ENCODE results near the gene TNFRSF1B. TPM values are rescaled to one million over a fixed set of nuclear protein-coding genes. Genes with fewer than 3 reads are reported as not detected.

The TNFRSF1B gene
- total RNA-seq, 1 experiment from 2014 or later, result 0.61 TPM

- no peak overlapping the region for H3K4me3 ChIP-seq (replicated peaks in 1 of 2; ENCODE audit: low read depth in 1 of 2, low read length in 2 of 2)
- no peak overlapping the region for H3K27ac ChIP-seq (ENCODE audit: low read depth, low read length)
- H3K27me3 ChIP-seq (ENCODE audit: insufficient read depth, low read length), result no peaks in the 10 kb centered on the region
- CTCF ChIA-PET, result no interaction called here
- DNase-seq (ENCODE audit: low read depth, low spot score), result no peak
- POLR2A ChIA-PET, result no interaction called here
- no TSS peak for BruUV-seq (replicated peaks)
- H3K9me3 ChIP-seq (ENCODE audit: control insufficient read depth in 1 of 2, insufficient read depth in 1 of 2, low read depth in 1 of 2, low read length in 2 of 2), result no peaks in the 10 kb centered on the region
- H3K36me3 ChIP-seq (ENCODE audit: control insufficient read depth in 1 of 2, insufficient read depth in 2 of 2, low read length in 2 of 2), result no peaks in the 10 kb centered on the region
- TF ChIP-seq CBX3 (IDR thresholded peaks at IDR 0.05; ENCODE audit: low read depth), result no peak
- TF ChIP-seq ELF1 (IDR thresholded peaks at IDR 0.05; ENCODE audit: borderline replicate concordance, low read depth), result no peak
- TF ChIP-seq ZFX (IDR thresholded peaks at IDR 0.05), result no peak
- no peak for TF ChIP-seq EZH2 (IDR thresholded peaks at IDR 0.05)
- no peak for TF ChIP-seq TCF7L2 (IDR thresholded peaks at IDR 0.05; ENCODE audit: borderline replicate concordance, extremely low read depth, insufficient read depth, insufficient read length)
- no peak overlapping the region for H3K9ac ChIP-seq (ENCODE audit: low read length)
- ATAC-seq, result no peak
- peaks cover under 1 to 30% of the 10 kb centered on the region in 2 experiments for H3K4me1 ChIP-seq (ENCODE audit: control insufficient read depth in 1 of 2, insufficient read depth in 2 of 2, low read length in 2 of 2)
- RAD21 ChIA-PET (ENCODE audit: low non-redundant PET in 1 of 2, low total read pairs in 2 of 2, uncharacterized antibody in 2 of 2, unreplicated experiment in 2 of 2), result no interaction called here
- H2AFZ ChIP-seq (ENCODE audit: low read depth, low read length, poor library complexity, severe bottlenecking), result no peak overlapping the region
- H3K79me2 ChIP-seq (ENCODE audit: insufficient read depth, low read length), result no peaks in the 10 kb centered on the region
- intact Hi-C loops (cut with micrococcal nuclease), result no loop called here
- no peak overlapping the region for H3K4me2 ChIP-seq (ENCODE audit: low read length)
- H3K9me2 ChIP-seq (ENCODE audit: insufficient read depth), result no peaks in the 10 kb centered on the region
- no peaks in the 10 kb centered on the region for H4K20me1 ChIP-seq (ENCODE audit: insufficient read depth)
Measured at GRCh38 chr1:12167493-12168429, 970 bp downstream of the TNFRSF1B start.

- intact Hi-C loops (cut with micrococcal nuclease), result no loop called here
- H3K79me2 ChIP-seq (ENCODE audit: insufficient read depth, low read length), result no peaks in the 10 kb centered on the region
- TF ChIP-seq ZBTB33 (IDR thresholded peaks at IDR 0.05; ENCODE audit: extremely low read depth, insufficient replicate concordance, low read length), result no peak
- TF ChIP-seq ELF1 (IDR thresholded peaks at IDR 0.05; ENCODE audit: borderline replicate concordance, low read depth), result no peak
- TF ChIP-seq EGR1 (IDR thresholded peaks at IDR 0.05; ENCODE audit: low read depth), result no peak
- no peak for TF ChIP-seq CTCF (IDR thresholded peaks at IDR 0.05 in 2 of 3, conservative IDR thresholded peaks at IDR 0.05 in 1 of 3; ENCODE audit: borderline replicate concordance in 1 of 3, insufficient read depth in 1 of 3, low read depth in 2 of 3, low read length in 2 of 3)
- no peak for TF ChIP-seq EZH2 (IDR thresholded peaks at IDR 0.05)
- no peak overlapping the region for H2AFZ ChIP-seq (ENCODE audit: low read depth, low read length, poor library complexity, severe bottlenecking)
- no peaks in the 10 kb centered on the region for H4K20me1 ChIP-seq (ENCODE audit: insufficient read depth)
- H3K9me2 ChIP-seq (ENCODE audit: insufficient read depth), result no peaks in the 10 kb centered on the region
- ATAC-seq (no peak), DNase-seq (ENCODE audit: low read depth, low spot score) (no peak)
- H3K36me3 ChIP-seq (ENCODE audit: control insufficient read depth in 1 of 2, insufficient read depth in 2 of 2, low read length in 2 of 2), result no peaks in the 10 kb centered on the region
- ChIA-PET POLR2A (no interaction called here), CTCF (no interaction called here), RAD21 (ENCODE audit: low non-redundant PET in 1 of 2, low total read pairs in 2 of 2, uncharacterized antibody in 2 of 2, unreplicated experiment in 2 of 2) (no interaction called here)
- H3K9me3 ChIP-seq (ENCODE audit: control insufficient read depth in 1 of 2, insufficient read depth in 1 of 2, low read depth in 1 of 2, low read length in 2 of 2), result no peaks in the 10 kb centered on the region
- no TSS peak for BruUV-seq (replicated peaks)
- no peak overlapping the region for H3K4me2 ChIP-seq (ENCODE audit: low read length)
- H3K4me3 ChIP-seq (replicated peaks in 1 of 2; ENCODE audit: low read depth in 1 of 2, low read length in 2 of 2), result no peak overlapping the region
- peaks cover 0 to 21% of the 10 kb centered on the region in 2 experiments; a peak in 1 of 4 replicates for H3K4me1 ChIP-seq (ENCODE audit: control insufficient read depth in 1 of 2, insufficient read depth in 2 of 2, low read length in 2 of 2)
- no peak overlapping the region for H3K9ac ChIP-seq (ENCODE audit: low read length)
- H3K27ac ChIP-seq (ENCODE audit: low read depth, low read length), result no peak overlapping the region
- no peaks in the 10 kb centered on the region for H3K27me3 ChIP-seq (ENCODE audit: insufficient read depth, low read length)
Measured at GRCh38 chr1:12168451-12169160, 1.8 kb downstream of the TNFRSF1B start.
